RWPE2 (cell line): ENCODE results near the gene RUVBL1.
A peak's percentile ranks its signal among the peaks of the same experiment; 100 is the strongest.

ENCODE experiments used
- ATAC-seq: fragments of 200-7000 bp; cut with Tn5 transposase; 3 replicates; pipeline ENCODE4 v1.9.1; 2021; ENCODE audit warnings: low read depth
- DNase-seq: peaks from one replicate; pipeline ENCODE4 v3.0.0-alpha.2; 2020; ENCODE audit warnings: low spot score
- H3K27ac ChIP-seq: fragments of 450-650 bp; 2 replicates; pipeline ENCODE4 v1.5.1; 2017; ENCODE audit warnings: mild to moderate bottlenecking; ENCODE audit not compliant: poor library complexity, severe bottlenecking
- H3K27me3 ChIP-seq: fragments of 250-450 bp; sonication (Bioruptor Pico); 2 replicates; pipeline ENCODE4 v1.5.1; 2021; ENCODE audit warnings: mild to moderate bottlenecking, moderate library complexity; ENCODE audit not compliant: insufficient read depth, poor library complexity, severe bottlenecking
- H3K36me3 ChIP-seq: fragments of 250-450 bp; sonication (Bioruptor Pico); 2 replicates; pipeline ENCODE4 v1.5.1; 2020; ENCODE audit warnings: low read depth, mild to moderate bottlenecking, moderate library complexity
- H3K4me1 ChIP-seq: fragments of 250-450 bp; sonication (Bioruptor Pico); 2 replicates; pipeline ENCODE4 v1.5.1; 2021; ENCODE audit warnings: mild to moderate bottlenecking, moderate library complexity; ENCODE audit not compliant: insufficient read depth, poor library complexity, severe bottlenecking
- H3K4me3 ChIP-seq: fragments of 250-450 bp; sonication (Bioruptor Pico); 2 replicates; pipeline ENCODE4 v1.5.1; 2021; ENCODE audit warnings: mild to moderate bottlenecking, moderate library complexity; ENCODE audit not compliant: severe bottlenecking
- H3K9me3 ChIP-seq: fragments of 250-450 bp; sonication (Bioruptor Pico); 2 replicates; pipeline ENCODE4 v1.5.1; 2021; ENCODE audit warnings: mild to moderate bottlenecking, moderate library complexity; ENCODE audit not compliant: severe bottlenecking
- TF ChIP-seq, protein P1 (sequence below): fragments of 450-650 bp; IDR thresholded peaks from one replicate; pipeline ENCODE4 v1.5.1; 2017; ENCODE audit warnings: mild to moderate bottlenecking, moderate library complexity; ENCODE audit not compliant: poor library complexity, severe bottlenecking

Gene RUVBL1

DNA sequence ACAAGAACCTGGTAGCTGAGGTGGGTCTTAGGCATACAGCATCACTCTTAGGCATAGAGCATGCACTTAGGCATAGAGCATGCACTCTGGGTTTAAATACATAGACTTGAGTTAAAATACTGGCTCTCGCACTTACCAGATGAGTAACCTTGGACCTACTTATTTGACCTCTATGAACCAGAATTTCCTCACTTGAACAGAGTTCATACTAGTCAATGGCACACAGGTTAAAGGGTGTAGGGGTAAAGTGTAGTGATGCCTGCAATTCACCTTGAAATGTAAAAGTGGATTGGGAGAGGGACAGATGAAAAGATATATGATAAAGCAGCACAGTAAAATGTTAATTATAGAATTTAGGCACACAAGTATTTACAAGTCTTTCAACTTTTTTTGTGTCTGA, 1.6 kb downstream of the RUVBL1 start:
- H3K27ac ChIP-seq, result no peak overlapping the region
- TF ChIP-seq, protein P1, sequence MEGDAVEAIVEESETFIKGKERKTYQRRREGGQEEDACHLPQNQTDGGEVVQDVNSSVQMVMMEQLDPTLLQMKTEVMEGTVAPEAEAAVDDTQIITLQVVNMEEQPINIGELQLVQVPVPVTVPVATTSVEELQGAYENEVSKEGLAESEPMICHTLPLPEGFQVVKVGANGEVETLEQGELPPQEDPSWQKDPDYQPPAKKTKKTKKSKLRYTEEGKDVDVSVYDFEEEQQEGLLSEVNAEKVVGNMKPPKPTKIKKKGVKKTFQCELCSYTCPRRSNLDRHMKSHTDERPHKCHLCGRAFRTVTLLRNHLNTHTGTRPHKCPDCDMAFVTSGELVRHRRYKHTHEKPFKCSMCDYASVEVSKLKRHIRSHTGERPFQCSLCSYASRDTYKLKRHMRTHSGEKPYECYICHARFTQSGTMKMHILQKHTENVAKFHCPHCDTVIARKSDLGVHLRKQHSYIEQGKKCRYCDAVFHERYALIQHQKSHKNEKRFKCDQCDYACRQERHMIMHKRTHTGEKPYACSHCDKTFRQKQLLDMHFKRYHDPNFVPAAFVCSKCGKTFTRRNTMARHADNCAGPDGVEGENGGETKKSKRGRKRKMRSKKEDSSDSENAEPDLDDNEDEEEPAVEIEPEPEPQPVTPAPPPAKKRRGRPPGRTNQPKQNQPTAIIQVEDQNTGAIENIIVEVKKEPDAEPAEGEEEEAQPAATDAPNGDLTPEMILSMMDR, result no peak
- no peak overlapping the region for H3K4me3 ChIP-seq
- ATAC-seq, result no peak
- peaks cover 6% of the 10 kb centered on the region for H3K4me1 ChIP-seq
- H3K9me3 ChIP-seq, result no peaks in the 10 kb centered on the region
- H3K27me3 ChIP-seq, result no peaks in the 10 kb centered on the region
- no peak for DNase-seq
- peaks cover 26% of the 10 kb centered on the region for H3K36me3 ChIP-seq

DNA sequence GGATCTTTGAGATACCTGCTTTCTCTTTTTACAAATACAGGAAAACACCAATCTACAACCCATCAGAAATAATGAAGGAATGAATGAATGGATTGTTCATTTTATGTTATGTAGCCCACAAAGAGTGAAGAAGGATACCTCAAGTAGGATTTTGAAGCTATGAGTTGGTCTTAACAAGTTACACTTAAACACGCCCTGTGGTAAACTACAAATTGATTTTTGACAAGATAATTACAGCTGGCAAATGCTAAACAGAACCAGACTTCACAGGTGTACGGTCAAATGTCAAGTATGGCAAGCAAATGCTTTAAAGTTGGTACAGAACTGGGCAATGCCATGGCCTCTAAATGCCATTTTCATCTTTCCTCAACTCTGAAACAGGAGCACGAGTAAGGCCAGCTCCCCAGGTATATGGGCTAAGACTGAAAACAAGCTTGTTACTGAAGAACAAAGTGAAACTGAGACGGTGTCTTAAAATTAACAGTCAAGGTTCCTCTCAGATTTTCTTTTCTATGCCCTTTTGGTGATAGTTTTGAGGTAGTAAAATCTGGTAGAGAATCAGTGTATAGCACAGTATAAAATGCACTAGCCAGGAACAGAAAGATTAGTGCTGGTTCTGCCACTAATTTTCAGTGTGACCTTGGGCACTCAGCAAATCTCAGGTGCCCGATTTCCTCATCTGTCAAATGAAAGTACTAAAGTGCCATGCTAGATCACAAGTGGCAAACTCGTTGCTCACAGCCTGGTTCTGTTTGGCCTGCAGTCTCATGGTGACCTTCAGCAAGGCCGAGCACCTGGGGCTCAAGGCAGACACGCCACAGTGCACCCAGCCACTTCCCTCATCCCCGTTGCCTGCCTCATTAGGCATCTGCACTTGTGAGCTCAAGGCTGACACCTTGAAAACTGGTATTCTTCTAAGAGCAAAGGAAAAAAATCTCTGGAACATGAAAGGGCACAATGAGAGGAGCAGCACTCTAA, 9.5 kb downstream of the RUVBL1 start:
- Histone ChIP-seq H3K4me3 (no peak overlapping the region), H3K4me1 (peaks cover 9% of the 10 kb centered on the region), H3K27ac (no peak overlapping the region), H3K36me3 (peaks cover 80% of the 10 kb centered on the region), H3K27me3 (no peaks in the 10 kb centered on the region), H3K9me3 (no peaks in the 10 kb centered on the region)
- no peak for DNase-seq
- TF ChIP-seq, protein P1, result no peak
- ATAC-seq, result no peak

DNA sequence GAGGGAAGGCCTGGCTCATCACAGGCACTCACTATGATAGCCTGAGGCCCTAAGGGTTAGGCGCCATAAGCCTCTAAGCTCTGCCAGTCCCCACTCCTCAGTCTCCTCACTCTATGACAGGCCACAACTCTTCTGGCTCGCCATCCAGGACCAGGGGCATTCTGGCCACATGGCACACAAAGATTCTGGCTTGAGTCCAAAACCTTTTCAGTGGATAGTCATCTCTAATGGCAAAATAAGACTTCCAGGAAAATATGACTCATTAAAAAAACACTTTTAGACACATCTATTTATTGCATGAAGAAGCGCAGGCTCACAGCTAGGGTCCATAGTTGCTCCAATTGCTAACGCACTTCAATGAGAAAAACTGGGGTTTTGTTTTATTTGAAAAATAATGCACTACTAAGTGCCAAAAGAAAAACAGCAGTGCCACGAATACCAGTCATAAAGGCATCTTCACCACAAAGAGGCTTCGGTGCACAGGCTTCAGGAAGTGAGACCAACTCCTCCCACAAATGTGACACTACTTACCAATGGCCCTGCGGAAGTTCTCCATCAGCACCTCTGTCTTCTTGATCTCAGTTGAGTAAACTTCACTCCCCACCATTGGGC, 11.1 kb downstream of the RUVBL1 start:
- ATAC-seq, result peak; percentile 96
- peaks cover 9% of the 10 kb centered on the region for H3K4me1 ChIP-seq
- H3K27ac ChIP-seq, result no peak overlapping the region
- DNase-seq, result no peak
- TF ChIP-seq, protein P1, result peak; percentile 8
- H3K9me3 ChIP-seq, result no peaks in the 10 kb centered on the region
- H3K4me3 ChIP-seq, result no peak overlapping the region
- H3K27me3 ChIP-seq, result no peaks in the 10 kb centered on the region
- H3K36me3 ChIP-seq, result peaks cover 80% of the 10 kb centered on the region

DNA sequence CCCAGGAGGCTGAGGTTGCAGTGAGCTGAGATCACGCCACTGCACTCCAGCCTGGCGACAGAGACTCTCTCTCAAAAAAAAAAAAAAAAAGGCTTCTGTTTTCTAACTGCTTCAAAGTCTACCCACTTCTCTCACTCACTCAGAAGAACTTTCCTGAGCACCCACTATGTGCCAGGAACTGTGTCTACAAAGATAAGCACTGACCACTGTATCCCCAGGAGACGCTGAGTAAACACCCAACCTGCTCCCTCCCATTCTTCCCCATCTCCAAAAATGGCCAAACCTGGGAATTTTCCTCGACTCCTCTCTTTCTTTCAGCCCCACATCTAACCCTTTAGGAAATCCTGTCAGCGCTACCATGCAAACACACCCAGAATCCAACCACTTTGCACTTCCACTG, 12.5 kb downstream of the RUVBL1 start:
- ATAC-seq (no peak), DNase-seq (no peak)
- Histone ChIP-seq H3K4me3 (no peak overlapping the region), H3K4me1 (peaks cover 9% of the 10 kb centered on the region), H3K27ac (no peak overlapping the region), H3K27me3 (no peaks in the 10 kb centered on the region), H3K36me3 (peaks cover 82% of the 10 kb centered on the region), H3K9me3 (no peaks in the 10 kb centered on the region)
- TF ChIP-seq, protein P1, result no peak
